SK-N-SH (cell line): ENCODE measurements around the gene RUVBL2. TPM values are rescaled to one million over a fixed set of nuclear protein-coding genes. Genes with fewer than 3 reads are reported as not detected.

ENCODE experiments used
- CTCF ChIA-PET: fragments of 300-600, 350-600 bp; formaldehyde crosslinking; extraction: SDS; loops from one replicate; lab custom pipeline; 2021; lab: Yijun Ruan, JAX
- POLR2A ChIA-PET: fragments of 350-600 bp; sonication (Branson Sonifier 250); formaldehyde crosslinking; extraction: SDS; loops from one replicate; lab custom pipeline; 2020; ENCODE audit warnings: antibody characterized with exemption, inconsistent platforms; lab: Yijun Ruan, JAX
- DNase-seq: peaks from one replicate; pipeline ENCODE4 v3.0.0; 2012
- H2AFZ ChIP-seq: fragments of 200-600 bp; sonication (generic); 2 replicates; pipeline ENCODE4 v1.8.1; 2016; ENCODE audit warnings: antibody characterized with exemption, mild to moderate bottlenecking, low read depth
- H3F3A ChIP-seq: fragments of 200-600 bp; sonication (generic); replicated peaks from 2 replicates; pipeline ENCODE3; 2016; ENCODE audit warnings: antibody characterized with exemption, mild to moderate bottlenecking; ENCODE audit not compliant: insufficient read depth
- H3K27ac ChIP-seq, 2 experiments: fragments of 200-500 bp in 1 of 2; fragments of 200-600 bp in 1 of 2; sonication (Bioruptor generic) in 1 of 2; sonication (generic), shearing (Covaris generic) in 1 of 2; 2 replicates each; pipeline versions ENCODE4 v1.5.1 to v1.6.1; 2014 to 2016; ENCODE audit warnings: low read depth in 2 of 2, inconsistent platforms in 1 of 2, low read length in 1 of 2, mild to moderate bottlenecking in 1 of 2, mixed read lengths in 1 of 2
- H3K27me3 ChIP-seq: fragments of 200-600 bp; sonication (generic), shearing (Covaris generic); 2 replicates; pipeline ENCODE4 v1.6.1; 2016; ENCODE audit warnings: mixed run types; ENCODE audit not compliant: insufficient read depth
- H3K36me3 ChIP-seq, 2 experiments: fragments of 200-500 bp in 1 of 2; fragments of 200-600 bp in 1 of 2; sonication (Bioruptor generic) in 1 of 2; sonication (generic) in 1 of 2; replicated peaks in 1 of 2; 2 replicates each; pipeline versions ENCODE3 to v1.5.1; 2014 to 2016; ENCODE audit warnings: low read length in 1 of 2, mild to moderate bottlenecking in 1 of 2; ENCODE audit not compliant: insufficient read depth in 2 of 2, control insufficient read depth in 1 of 2
- H3K4me1 ChIP-seq, 2 experiments: fragments of 200-500 bp in 1 of 2; fragments of 200-600 bp in 1 of 2; sonication (Bioruptor generic) in 1 of 2; sonication (generic), shearing (Covaris generic) in 1 of 2; 2 replicates each; pipeline versions ENCODE4 v1.5.1 to v1.6.1; 2014 to 2016; ENCODE audit warnings: low read depth in 1 of 2, low read length in 1 of 2, mixed run types in 1 of 2; ENCODE audit not compliant: insufficient read depth in 2 of 2, control insufficient read depth in 1 of 2
- H3K4me2 ChIP-seq: fragments of 200-600 bp; sonication (generic), shearing (Covaris generic); 2 replicates; pipeline ENCODE4 v1.6.1; 2017; ENCODE audit warnings: mixed run types
- H3K4me3 ChIP-seq, 2 experiments: fragments of 200-500 bp in 1 of 2; fragments of 200-600 bp in 1 of 2; sonication (Bioruptor generic) in 1 of 2; sonication (generic), shearing (Covaris generic) in 1 of 2; 2 replicates each; pipeline versions ENCODE4 v1.5.1 to v1.8.1; 2014 to 2016; ENCODE audit warnings: low read depth in 2 of 2, inconsistent platforms in 1 of 2, low read length in 1 of 2, mild to moderate bottlenecking in 1 of 2, mixed read lengths in 1 of 2, moderate library complexity in 1 of 2
- H3K79me2 ChIP-seq: fragments of 200-600 bp; sonication (generic); 2 replicates; pipeline ENCODE4 v1.8.1; 2017; ENCODE audit warnings: mild to moderate bottlenecking; ENCODE audit not compliant: insufficient read depth
- H3K9ac ChIP-seq: fragments of 200-600 bp; sonication (generic); 2 replicates; pipeline ENCODE4 v1.6.1; 2017; ENCODE audit warnings: mixed run types
- H3K9me2 ChIP-seq: fragments of 200-600 bp; sonication (generic); 2 replicates; pipeline ENCODE4 v1.6.1; 2017; ENCODE audit warnings: mixed run types
- H3K9me3 ChIP-seq: fragments of 200-600 bp; sonication (generic); 2 replicates; pipeline ENCODE4 v1.6.1; 2017; ENCODE audit warnings: mixed run types, mild to moderate bottlenecking, moderate library complexity
- H4K20me1 ChIP-seq: fragments of 200-600 bp; sonication (generic); 2 replicates; pipeline ENCODE4 v1.6.1; 2017; ENCODE audit warnings: mild to moderate bottlenecking, mixed run types; ENCODE audit not compliant: insufficient read depth
- EZH2phosphoT487 ChIP-seq: fragments of 200-600 bp; sonication (generic); IDR thresholded peaks from 2 replicates; pipeline ENCODE4 v1.6.1; 2017; ENCODE audit warnings: low read depth, mixed run types, mild to moderate bottlenecking, antibody characterized with exemption, moderate library complexity, borderline replicate concordance
- FOSL2 ChIP-seq: IDR thresholded peaks from 2 replicates; pipeline ENCODE4 v1.4.0; 2012; ENCODE audit warnings: low read depth, mild to moderate bottlenecking, moderate library complexity, borderline replicate concordance
- FOXJ3 ChIP-seq: sonication (generic); formaldehyde crosslinking; IDR thresholded peaks from 2 replicates; pipeline ENCODE4 v1.5.1; 2020; ENCODE audit warnings: mild to moderate bottlenecking, missing genetic modification reagents
- GATA2 ChIP-seq: sonication (generic); formaldehyde crosslinking; IDR thresholded peaks from 2 replicates; pipeline ENCODE4 v1.5.0; 2020; ENCODE audit warnings: mild to moderate bottlenecking, missing genetic modification reagents
- IRF3 ChIP-seq: fragments of 150-350 bp; IDR thresholded peaks from 2 replicates; pipeline ENCODE4 v1.6.1; 2016; ENCODE audit warnings: mild to moderate bottlenecking, low read depth, low read length
- MAX ChIP-seq: IDR thresholded peaks from 2 replicates; pipeline ENCODE4 v1.4.0; 2012; ENCODE audit warnings: low read depth
- MEF2A ChIP-seq: IDR thresholded peaks from 2 replicates; pipeline ENCODE4 v1.4.0; 2012; ENCODE audit warnings: low read depth, borderline replicate concordance
- NFIC ChIP-seq: IDR thresholded peaks from 2 replicates; pipeline ENCODE4 v1.4.0; 2012; ENCODE audit warnings: borderline replicate concordance
- NRF1 ChIP-seq: IDR thresholded peaks from 2 replicates; pipeline ENCODE4 v1.6.1; 2012; ENCODE audit warnings: low read depth, mild to moderate bottlenecking, low read length
- PBX3 ChIP-seq: IDR thresholded peaks from 2 replicates; pipeline ENCODE4; 2012
- POLR2AphosphoS5 ChIP-seq: IDR thresholded peaks from 2 replicates; pipeline ENCODE4 v1.6.1; 2012; ENCODE audit warnings: low read depth, low read length
- RCOR1 ChIP-seq: fragments of 150-350 bp; IDR thresholded peaks from 2 replicates; pipeline ENCODE4 v1.6.1; 2017; ENCODE audit warnings: antibody characterized with exemption, low read length
- REST ChIP-seq: IDR thresholded peaks from 2 replicates; pipeline ENCODE4 v1.6.1; 2012; ENCODE audit warnings: mild to moderate bottlenecking, low read depth, low read length, moderate library complexity
- RFX5 ChIP-seq: IDR thresholded peaks from 2 replicates; pipeline ENCODE4 v1.6.1; 2012; ENCODE audit warnings: mild to moderate bottlenecking, improper control_type of control experiment, low read length
- RXRA ChIP-seq: IDR thresholded peaks from 2 replicates; pipeline ENCODE4 v1.4.0; 2012; ENCODE audit warnings: low read depth, mild to moderate bottlenecking, borderline replicate concordance
- TAF1 ChIP-seq: IDR thresholded peaks from 2 replicates; pipeline ENCODE4 v1.6.1; 2012; ENCODE audit warnings: low read depth, mild to moderate bottlenecking, low read length, moderate library complexity, borderline replicate concordance
- USF2 ChIP-seq: fragments of 150-350 bp; IDR thresholded peaks from 2 replicates; pipeline ENCODE4 v1.6.1; 2017; ENCODE audit warnings: antibody characterized with exemption, low read length, low read depth, borderline replicate concordance
- YY1 ChIP-seq: IDR thresholded peaks from 2 replicates; pipeline ENCODE4 v1.4.0; 2012; ENCODE audit warnings: low read depth, mild to moderate bottlenecking
- WGBS: methylation state at CpG from one replicate; pipeline ENCODE4 v1.1.6; 2017; ENCODE audit warnings: low lambda C conversion rate; 5-methylcytosine and 5-hydroxymethylcytosine counted together
- polyA plus RNA-seq, 3 experiments: library from polyadenylated mRNA; depleted of rRNA; stranded (reverse); fragments of >200 nt; gene quantifications; 2 replicates each; pipeline ENCODE4 v1.2.3, GENCODE V29; 2012
- TF ChIP-seq, protein P1 (sequence below): IDR thresholded peaks from 2 replicates; pipeline ENCODE4 v1.4.0; 2012; ENCODE audit warnings: low read depth, borderline replicate concordance
- TF ChIP-seq, protein P2 (sequence below): fragments of 200-600 bp; sonication (generic); IDR thresholded peaks from 2 replicates; pipeline ENCODE4 v1.6.1; 2017; ENCODE audit warnings: antibody characterized with exemption, mild to moderate bottlenecking, moderate library complexity

RUVBL2 gene
- polyA plus RNA-seq, 1 of the 3 experiments (the other 2 are of a cell fraction): 459 TPM

DNA sequence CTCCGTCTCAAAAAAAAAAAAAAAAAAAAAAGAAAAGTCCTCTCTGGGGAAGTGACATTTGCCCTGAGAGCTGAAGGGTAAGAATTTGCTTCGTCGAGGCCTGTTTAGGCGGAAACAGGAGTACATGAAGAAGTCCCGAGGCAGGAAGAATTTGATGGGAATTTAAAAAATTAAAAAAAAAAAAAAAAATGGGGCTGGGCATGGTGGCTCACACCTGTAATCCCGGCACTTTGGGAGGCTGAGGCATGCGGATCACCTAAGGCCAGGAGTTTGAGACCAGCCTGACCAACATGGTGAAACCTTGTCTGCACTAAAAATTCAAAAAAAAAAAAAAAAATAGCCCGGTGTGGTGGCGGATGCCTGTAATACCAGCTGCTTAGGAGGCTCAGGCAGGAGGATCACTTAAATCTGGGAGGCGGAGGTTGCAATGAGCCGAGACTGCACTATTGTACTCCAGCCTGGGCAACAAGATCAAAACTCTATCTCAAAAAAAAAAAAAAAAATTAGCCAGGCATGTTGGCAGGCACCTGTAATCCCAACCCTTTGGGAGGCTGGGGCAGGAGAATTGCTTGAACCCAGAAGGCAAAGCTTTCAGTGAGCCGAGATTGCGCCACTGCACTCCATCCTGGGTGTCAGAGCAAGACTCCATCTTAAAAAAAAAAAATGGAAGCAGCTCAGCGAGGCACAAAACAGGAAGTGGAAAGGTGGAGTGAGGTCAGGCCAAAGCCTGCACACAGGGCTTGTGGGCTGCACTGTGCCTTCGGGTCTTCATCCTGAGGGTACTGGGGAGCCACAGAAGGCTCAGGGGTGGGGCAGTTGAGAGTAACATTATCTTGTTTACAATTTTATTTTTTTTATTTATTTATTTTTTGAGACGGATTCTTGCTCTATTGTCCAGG, 34.1 kb upstream of the RUVBL2 start:
- DNase-seq: no peak
- no peaks in the 10 kb centered on the region for H4K20me1 ChIP-seq
- H3K36me3 ChIP-seq: peaks cover 10 to 33% of the 10 kb centered on the region in 2 experiments
- H3K9ac ChIP-seq: no peak overlapping the region
- no peak overlapping the region for H3K27ac ChIP-seq
- H3K4me2 ChIP-seq: no peak overlapping the region
- no peaks in the 10 kb centered on the region for H3K9me2 ChIP-seq
- 88% methylated on average over 16 of the region's 16 CpGs for WGBS
- H3K4me3 ChIP-seq: no peak overlapping the region
- H3K9me3 ChIP-seq: no peaks in the 10 kb centered on the region
- no peak for TF ChIP-seq NFIC
- no peak for TF ChIP-seq RFX5
- no peak for TF ChIP-seq YY1
- TF ChIP-seq FOXJ3 (CRISPR knock-in tag): no peak
- no peak for TF ChIP-seq IRF3
- TF ChIP-seq MAX: no peak
- TF ChIP-seq NRF1: no peak
- no peak for TF ChIP-seq GATA2
- no peak for TF ChIP-seq POLR2AphosphoS5
- TF ChIP-seq EZH2phosphoT487: no peak
- no peak for TF ChIP-seq USF2
- TF ChIP-seq, protein P1, sequence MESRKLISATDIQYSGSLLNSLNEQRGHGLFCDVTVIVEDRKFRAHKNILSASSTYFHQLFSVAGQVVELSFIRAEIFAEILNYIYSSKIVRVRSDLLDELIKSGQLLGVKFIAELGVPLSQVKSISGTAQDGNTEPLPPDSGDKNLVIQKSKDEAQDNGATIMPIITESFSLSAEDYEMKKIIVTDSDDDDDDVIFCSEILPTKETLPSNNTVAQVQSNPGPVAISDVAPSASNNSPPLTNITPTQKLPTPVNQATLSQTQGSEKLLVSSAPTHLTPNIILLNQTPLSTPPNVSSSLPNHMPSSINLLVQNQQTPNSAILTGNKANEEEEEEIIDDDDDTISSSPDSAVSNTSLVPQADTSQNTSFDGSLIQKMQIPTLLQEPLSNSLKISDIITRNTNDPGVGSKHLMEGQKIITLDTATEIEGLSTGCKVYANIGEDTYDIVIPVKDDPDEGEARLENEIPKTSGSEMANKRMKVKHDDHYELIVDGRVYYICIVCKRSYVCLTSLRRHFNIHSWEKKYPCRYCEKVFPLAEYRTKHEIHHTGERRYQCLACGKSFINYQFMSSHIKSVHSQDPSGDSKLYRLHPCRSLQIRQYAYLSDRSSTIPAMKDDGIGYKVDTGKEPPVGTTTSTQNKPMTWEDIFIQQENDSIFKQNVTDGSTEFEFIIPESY: no peak
- no peak for TF ChIP-seq RCOR1
- TF ChIP-seq MEF2A: no peak
- TF ChIP-seq TAF1: no peak
- no peak for TF ChIP-seq REST
- TF ChIP-seq FOSL2: no peak
- TF ChIP-seq RXRA: no peak
- no peak for TF ChIP-seq PBX3
- TF ChIP-seq, protein P2, sequence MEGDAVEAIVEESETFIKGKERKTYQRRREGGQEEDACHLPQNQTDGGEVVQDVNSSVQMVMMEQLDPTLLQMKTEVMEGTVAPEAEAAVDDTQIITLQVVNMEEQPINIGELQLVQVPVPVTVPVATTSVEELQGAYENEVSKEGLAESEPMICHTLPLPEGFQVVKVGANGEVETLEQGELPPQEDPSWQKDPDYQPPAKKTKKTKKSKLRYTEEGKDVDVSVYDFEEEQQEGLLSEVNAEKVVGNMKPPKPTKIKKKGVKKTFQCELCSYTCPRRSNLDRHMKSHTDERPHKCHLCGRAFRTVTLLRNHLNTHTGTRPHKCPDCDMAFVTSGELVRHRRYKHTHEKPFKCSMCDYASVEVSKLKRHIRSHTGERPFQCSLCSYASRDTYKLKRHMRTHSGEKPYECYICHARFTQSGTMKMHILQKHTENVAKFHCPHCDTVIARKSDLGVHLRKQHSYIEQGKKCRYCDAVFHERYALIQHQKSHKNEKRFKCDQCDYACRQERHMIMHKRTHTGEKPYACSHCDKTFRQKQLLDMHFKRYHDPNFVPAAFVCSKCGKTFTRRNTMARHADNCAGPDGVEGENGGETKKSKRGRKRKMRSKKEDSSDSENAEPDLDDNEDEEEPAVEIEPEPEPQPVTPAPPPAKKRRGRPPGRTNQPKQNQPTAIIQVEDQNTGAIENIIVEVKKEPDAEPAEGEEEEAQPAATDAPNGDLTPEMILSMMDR: no peak
- peaks cover 41% of the 10 kb centered on the region for H3K79me2 ChIP-seq
- H3F3A ChIP-seq: peaks cover 37% of the 10 kb centered on the region
- H3K4me1 ChIP-seq: peaks cover 23 to 24% of the 10 kb centered on the region in 2 experiments; a peak in 3 of 4 replicates
- ChIA-PET POLR2A (no interaction called here), CTCF (no interaction called here)
- no peaks in the 10 kb centered on the region for H3K27me3 ChIP-seq
- H2AFZ ChIP-seq: no peak overlapping the region
